Measurements from ENCODE around the gene TRIM77.

- TF ChIP-seq, protein P1, sequence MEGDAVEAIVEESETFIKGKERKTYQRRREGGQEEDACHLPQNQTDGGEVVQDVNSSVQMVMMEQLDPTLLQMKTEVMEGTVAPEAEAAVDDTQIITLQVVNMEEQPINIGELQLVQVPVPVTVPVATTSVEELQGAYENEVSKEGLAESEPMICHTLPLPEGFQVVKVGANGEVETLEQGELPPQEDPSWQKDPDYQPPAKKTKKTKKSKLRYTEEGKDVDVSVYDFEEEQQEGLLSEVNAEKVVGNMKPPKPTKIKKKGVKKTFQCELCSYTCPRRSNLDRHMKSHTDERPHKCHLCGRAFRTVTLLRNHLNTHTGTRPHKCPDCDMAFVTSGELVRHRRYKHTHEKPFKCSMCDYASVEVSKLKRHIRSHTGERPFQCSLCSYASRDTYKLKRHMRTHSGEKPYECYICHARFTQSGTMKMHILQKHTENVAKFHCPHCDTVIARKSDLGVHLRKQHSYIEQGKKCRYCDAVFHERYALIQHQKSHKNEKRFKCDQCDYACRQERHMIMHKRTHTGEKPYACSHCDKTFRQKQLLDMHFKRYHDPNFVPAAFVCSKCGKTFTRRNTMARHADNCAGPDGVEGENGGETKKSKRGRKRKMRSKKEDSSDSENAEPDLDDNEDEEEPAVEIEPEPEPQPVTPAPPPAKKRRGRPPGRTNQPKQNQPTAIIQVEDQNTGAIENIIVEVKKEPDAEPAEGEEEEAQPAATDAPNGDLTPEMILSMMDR (IDR thresholded peaks at IDR 0.05): no peak
- TF ChIP-seq POLR2AphosphoS5 (IDR thresholded peaks at IDR 0.05; ENCODE audit: insufficient read depth in 1 of 2, low read depth in 1 of 2) (no peak), POLR2A (IDR thresholded peaks at IDR 0.05) (no peak)
Observed at GRCh38 chr11:89736566-89736965, 26.5 kb downstream of the TRIM77 start.
